ENCODE results near the gene SLC9A9.

GRCh38 chr3:143718463-143718862 is 129.8 kb downstream of the SLC9A9 start:
- TF ChIP-seq CTCF (IDR thresholded peaks at IDR 0.05) (no peak), POLR2A (IDR thresholded peaks at IDR 0.05) (no peak)
